Subcutaneous abdominal adipose tissue (tissue), 5 donors: ENCODE results near the gene PEDS1.

Experiments
- H3K27ac ChIP-seq: one replicate; pipeline ENCODE4 v1.7.0; 2013; ENCODE audit warnings: low read depth, mild to moderate bottlenecking, inconsistent platforms, low read length, moderate library complexity
- H3K27me3 ChIP-seq, 5 donors: one replicate each; pipeline ENCODE4 v1.7.0; 2013; ENCODE audit warnings: low read length in 5 of 5, inconsistent platforms in 1 of 5; ENCODE audit not compliant: control insufficient read depth in 5 of 5, insufficient read depth in 4 of 5
- H3K36me3 ChIP-seq, 5 donors: one replicate each; pipeline ENCODE4 v1.7.0; 2013; ENCODE audit warnings: low read length in 5 of 5; ENCODE audit not compliant: control insufficient read depth in 5 of 5, insufficient read depth in 5 of 5
- H3K4me1 ChIP-seq, 5 donors: one replicate each; pipeline ENCODE4 v1.7.0; 2013; ENCODE audit warnings: low read length in 5 of 5, mild to moderate bottlenecking in 3 of 5, moderate library complexity in 1 of 5; ENCODE audit not compliant: control insufficient read depth in 5 of 5, insufficient read depth in 5 of 5
- H3K4me3 ChIP-seq, 5 donors: one replicate each; pipeline ENCODE4 v1.7.0; 2013; ENCODE audit warnings: low read length in 5 of 5, low read depth in 1 of 5
- H3K9ac ChIP-seq, 5 donors: one replicate each; pipeline ENCODE4 v1.7.0; 2013; ENCODE audit warnings: low read length in 5 of 5, mild to moderate bottlenecking in 4 of 5, moderate library complexity in 3 of 5
- H3K9me3 ChIP-seq, 5 donors: one replicate each; pipeline ENCODE4 v1.7.0; 2013; ENCODE audit warnings: low read length in 5 of 5; ENCODE audit not compliant: control insufficient read depth in 5 of 5
- donor health status: healthy.
- donor health status: healthy.
- donor health status: healthy.
- donor health status: healthy.
- donor health status: healthy.

PEDS1 gene

GRCh38 chr20:50146214-50146613 is 7.3 kb downstream of the PEDS1 start:
- no peak overlapping the region for H3K4me3 ChIP-seq
- peak overlapping the region; percentile 94 for H3K27ac ChIP-seq
- peak overlapping the region in 2 of 5 donors; percentile 0 to 53 for H3K9ac ChIP-seq
- no peaks in the 10 kb centered on the region for H3K27me3 ChIP-seq
- peaks cover 18 to 81% (median 76%) of the 10 kb centered on the region in 5 donors for H3K4me1 ChIP-seq
- H3K9me3 ChIP-seq: no peaks in the 10 kb centered on the region
- peaks cover 0 to 46% (median 36%) of the 10 kb centered on the region in 5 donors for H3K36me3 ChIP-seq

- Histone ChIP-seq H3K27ac (peak overlapping the region; percentile 94), H3K4me1 (peaks cover 14 to 82% (median 76%) of the 10 kb centered on the region in 5 donors), H3K4me3 (no peak overlapping the region), H3K9ac (peak overlapping the region in 2 of 5 donors; percentile 8 to 39), H3K36me3 (peaks cover 0 to 53% (median 42%) of the 10 kb centered on the region in 5 donors), H3K27me3 (no peaks in the 10 kb centered on the region), H3K9me3 (no peaks in the 10 kb centered on the region)
Measured at GRCh38 chr20:50145566-50145965, 8.0 kb downstream of the PEDS1 start.

GRCh38 chr20:50144362-50144761 is 9.2 kb downstream of the PEDS1 start:
- Histone ChIP-seq H3K9ac (peak overlapping the region in 1 of 5 donors; percentile 33), H3K9me3 (no peaks in the 10 kb centered on the region), H3K4me1 (peaks cover 10 to 81% (median 74%) of the 10 kb centered on the region in 5 donors), H3K36me3 (peaks cover 0 to 56% (median 44%) of the 10 kb centered on the region in 5 donors), H3K27ac (peak overlapping the region; percentile 86), H3K4me3 (no peak overlapping the region), H3K27me3 (no peaks in the 10 kb centered on the region)

DNA sequence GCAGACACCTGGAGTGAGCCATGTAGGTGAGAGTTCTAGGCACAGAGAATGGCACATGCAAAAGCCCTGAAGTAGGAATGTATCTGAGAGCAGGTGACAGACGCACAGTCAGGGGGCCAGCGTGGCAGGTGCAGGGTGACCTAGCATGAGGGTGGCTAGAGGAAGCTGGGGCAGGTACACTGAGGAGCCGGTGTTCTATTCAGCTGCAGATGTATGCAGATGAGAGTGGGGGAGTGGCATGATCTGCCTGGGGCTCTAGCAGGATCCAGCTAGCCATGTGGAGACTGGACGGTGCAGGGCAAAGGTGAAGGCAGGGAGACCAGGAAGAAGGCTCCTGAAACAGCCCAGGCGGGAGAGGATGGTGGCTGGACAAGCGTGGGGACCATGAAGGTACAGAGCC is 10.7 kb downstream of the PEDS1 start:
- no peak overlapping the region for H3K9ac ChIP-seq
- peak overlapping the region; percentile 86 for H3K27ac ChIP-seq
- H3K4me1 ChIP-seq: peaks cover 9 to 85% (median 77%) of the 10 kb centered on the region in 5 donors
- H3K9me3 ChIP-seq: no peaks in the 10 kb centered on the region
- peaks cover 0 to 48% (median 41%) of the 10 kb centered on the region in 5 donors for H3K36me3 ChIP-seq
- no peak overlapping the region for H3K4me3 ChIP-seq
- H3K27me3 ChIP-seq: no peaks in the 10 kb centered on the region

GRCh38 chr20:50141811-50142561 is 11.5 kb downstream of the PEDS1 start:
- H3K36me3 ChIP-seq: peaks cover 0 to 42% (median 39%) of the 10 kb centered on the region in 5 donors
- no peak overlapping the region for H3K27ac ChIP-seq
- H3K27me3 ChIP-seq: no peaks in the 10 kb centered on the region
- no peaks in the 10 kb centered on the region for H3K9me3 ChIP-seq
- peaks cover 9 to 85% (median 74%) of the 10 kb centered on the region in 5 donors for H3K4me1 ChIP-seq
- H3K4me3 ChIP-seq: no peak overlapping the region
- peak overlapping the region in 1 of 5 donors; percentile 14 for H3K9ac ChIP-seq

DNA sequence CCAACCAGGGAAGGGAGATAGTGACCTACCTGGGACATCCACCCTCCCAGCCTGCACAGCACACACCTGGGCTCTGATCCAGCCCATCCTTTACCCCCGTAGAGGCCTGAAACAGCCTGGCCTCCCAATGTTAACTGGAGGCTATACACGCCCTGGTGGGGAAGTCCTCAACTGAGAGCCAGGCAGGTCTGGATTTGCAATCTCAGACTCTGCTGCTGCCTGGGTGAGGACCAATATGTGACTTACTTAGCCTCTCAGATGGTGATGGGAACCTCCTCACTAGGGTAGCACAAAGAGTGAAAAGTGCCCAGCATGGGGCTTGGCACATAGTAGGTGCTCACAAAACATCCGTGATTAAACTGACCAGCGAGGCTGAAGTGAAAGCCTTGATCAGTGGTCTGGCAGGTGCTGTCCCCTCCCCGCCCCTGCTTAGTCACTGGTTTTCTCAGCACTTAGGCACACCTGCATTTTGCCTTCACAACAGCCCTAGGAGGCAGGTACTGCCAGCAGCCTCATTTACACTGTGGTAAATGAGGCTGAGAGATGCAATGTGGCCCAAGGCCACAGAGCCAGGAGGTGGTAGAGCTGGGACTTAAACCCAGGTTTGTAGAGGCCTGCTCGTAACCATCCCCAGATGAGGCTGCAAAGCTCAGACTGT is 12.4 kb downstream of the PEDS1 start:
- peaks cover 6 to 78% (median 66%) of the 10 kb centered on the region in 5 donors for H3K4me1 ChIP-seq
- H3K27ac ChIP-seq: no peak overlapping the region

DNA sequence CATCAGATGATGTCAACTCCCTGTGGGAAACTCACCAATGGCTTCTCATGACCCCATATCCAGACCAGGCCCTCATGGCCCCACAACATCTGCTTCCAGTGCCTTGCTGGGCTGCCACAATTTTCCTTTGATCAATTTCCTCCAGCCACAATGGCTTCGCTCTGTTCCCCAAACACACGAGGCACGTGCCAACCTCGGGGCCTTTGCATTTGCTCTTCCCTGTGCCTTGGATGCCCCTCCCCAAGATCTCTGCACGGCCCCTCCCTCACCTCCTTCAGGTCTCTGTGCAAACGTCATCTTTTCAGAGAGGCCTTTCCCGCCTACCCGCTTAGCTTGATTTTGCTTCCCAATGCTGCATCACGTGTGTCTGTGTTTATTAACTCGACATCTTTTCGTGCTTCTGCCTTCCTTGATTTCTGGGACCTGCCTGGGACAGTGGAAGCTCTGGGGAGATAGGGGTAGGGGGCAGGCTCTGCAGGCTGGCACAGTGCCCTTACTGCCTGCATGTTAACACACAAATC is 13.1 kb downstream of the PEDS1 start:
- Histone ChIP-seq H3K9ac (peak overlapping the region in 1 of 5 donors; percentile 64), H3K4me3 (no peak overlapping the region), H3K36me3 (peaks cover 0 to 44% (median 34%) of the 10 kb centered on the region in 5 donors), H3K27me3 (no peaks in the 10 kb centered on the region), H3K9me3 (no peaks in the 10 kb centered on the region), H3K27ac (peak overlapping the region; percentile 90), H3K4me1 (peaks cover 4 to 72% (median 60%) of the 10 kb centered on the region in 5 donors)

More for the DNA sequence above, 12.4 kb downstream of the PEDS1 start:
- peaks cover 0 to 39% (median 38%) of the 10 kb centered on the region in 5 donors for H3K36me3 ChIP-seq
- H3K9me3 ChIP-seq: no peaks in the 10 kb centered on the region
- H3K9ac ChIP-seq: peak overlapping the region in 2 of 5 donors; percentile 14 to 16
- no peak overlapping the region for H3K4me3 ChIP-seq
- H3K27me3 ChIP-seq: no peaks in the 10 kb centered on the region

- Histone ChIP-seq H3K4me3 (peak overlapping the region in 1 of 5 donors; percentile 19), H3K4me1 (peaks cover 4 to 67% (median 57%) of the 10 kb centered on the region in 5 donors)
Measured at GRCh38 chr20:50138479-50139393, 14.8 kb downstream of the PEDS1 start.

GRCh38 chr20:50138120-50138478 is 15.4 kb downstream of the PEDS1 start:
- H3K36me3 ChIP-seq: peaks cover 0 to 58% (median 37%) of the 10 kb centered on the region in 5 donors
- peak overlapping the region in 4 of 5 donors; percentile 44 to 64 (median 56) for H3K9ac ChIP-seq
- no peaks in the 10 kb centered on the region for H3K9me3 ChIP-seq
- no peak overlapping the region for H3K4me3 ChIP-seq
- no peaks in the 10 kb centered on the region for H3K27me3 ChIP-seq
- peaks cover 4 to 69% (median 57%) of the 10 kb centered on the region in 5 donors for H3K4me1 ChIP-seq
- peak overlapping the region; percentile 90 for H3K27ac ChIP-seq

More at GRCh38 chr20:50138479-50139393, 14.8 kb downstream of the PEDS1 start:
- H3K9ac ChIP-seq: peak overlapping the region in 4 of 5 donors; percentile 10 to 64 (median 51)
- peaks cover 0 to 57% (median 40%) of the 10 kb centered on the region in 5 donors for H3K36me3 ChIP-seq
- no peaks in the 10 kb centered on the region for H3K27me3 ChIP-seq
- H3K27ac ChIP-seq: peak overlapping the region; percentile 90
- H3K9me3 ChIP-seq: no peaks in the 10 kb centered on the region
